Uterus (tissue), 2 donors: ENCODE measurements around the gene PCBP1.

Source experiments
- POLR2A ChIP-seq, 2 donors: fragments of 450-650 bp; IDR thresholded peaks; one replicate each; pipeline ENCODE4 v1.6.1; 2016; ENCODE audit warnings: antibody characterized with exemption in 2 of 2, mild to moderate bottlenecking in 1 of 2, moderate library complexity in 1 of 2
- TF ChIP-seq, protein P1 (sequence below), 4 experiments: fragments of 200-600 bp in 2 of 4; fragments of 450-650 bp in 2 of 4; sonication (generic) in 2 of 4; IDR thresholded peaks; one replicate each; pipeline ENCODE4 v1.5.1; 2016 to 2019; ENCODE audit warnings: antibody characterized with exemption in 4 of 4, mild to moderate bottlenecking in 2 of 4, moderate library complexity in 1 of 4

DNA sequence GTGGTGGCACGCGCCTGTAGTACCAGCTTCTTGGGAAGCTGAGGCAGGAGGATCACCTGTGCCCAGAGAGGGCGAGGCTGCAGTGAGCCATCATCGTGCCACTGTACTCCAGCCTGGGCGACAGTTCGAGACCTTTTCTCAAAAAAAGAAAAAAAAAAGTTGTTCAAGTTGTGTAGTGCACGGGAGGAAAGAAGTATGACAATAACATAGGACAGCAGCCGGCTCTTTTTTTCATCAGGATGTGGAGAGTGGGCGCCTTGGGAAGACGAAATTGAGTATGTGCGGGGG is 36.5 kb downstream of the PCBP1 start:
- TF ChIP-seq, protein P1, sequence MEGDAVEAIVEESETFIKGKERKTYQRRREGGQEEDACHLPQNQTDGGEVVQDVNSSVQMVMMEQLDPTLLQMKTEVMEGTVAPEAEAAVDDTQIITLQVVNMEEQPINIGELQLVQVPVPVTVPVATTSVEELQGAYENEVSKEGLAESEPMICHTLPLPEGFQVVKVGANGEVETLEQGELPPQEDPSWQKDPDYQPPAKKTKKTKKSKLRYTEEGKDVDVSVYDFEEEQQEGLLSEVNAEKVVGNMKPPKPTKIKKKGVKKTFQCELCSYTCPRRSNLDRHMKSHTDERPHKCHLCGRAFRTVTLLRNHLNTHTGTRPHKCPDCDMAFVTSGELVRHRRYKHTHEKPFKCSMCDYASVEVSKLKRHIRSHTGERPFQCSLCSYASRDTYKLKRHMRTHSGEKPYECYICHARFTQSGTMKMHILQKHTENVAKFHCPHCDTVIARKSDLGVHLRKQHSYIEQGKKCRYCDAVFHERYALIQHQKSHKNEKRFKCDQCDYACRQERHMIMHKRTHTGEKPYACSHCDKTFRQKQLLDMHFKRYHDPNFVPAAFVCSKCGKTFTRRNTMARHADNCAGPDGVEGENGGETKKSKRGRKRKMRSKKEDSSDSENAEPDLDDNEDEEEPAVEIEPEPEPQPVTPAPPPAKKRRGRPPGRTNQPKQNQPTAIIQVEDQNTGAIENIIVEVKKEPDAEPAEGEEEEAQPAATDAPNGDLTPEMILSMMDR (IDR thresholded peaks at IDR 0.05) = no peak
- TF ChIP-seq POLR2A (IDR thresholded peaks at IDR 0.05) = no peak
